Spleen (tissue), 11 donors: ENCODE measurements around the gene MEA1. TPM values are rescaled to one million over a fixed set of nuclear protein-coding genes. Genes with fewer than 3 reads are reported as not detected.

ENCODE experiments used
- DNase-seq: peaks from one replicate; pipeline ENCODE4 v3.0.0-alpha.2; 2020
- H3K27ac ChIP-seq, 8 donors: fragments of 200-600 bp; sonication (generic) in 7 of 8; 1 replicate in 4 of 8; 2 replicates in 4 of 8; pipeline versions ENCODE4 v1.5.0 to v1.8.0; 2016 to 2021; ENCODE audit warnings: inconsistent platforms in 4 of 8, mild to moderate bottlenecking in 4 of 8, moderate library complexity in 1 of 8
- H3K27me3 ChIP-seq, 7 donors: fragments of 200-600 bp; sonication (generic) in 6 of 7; replicated peaks in 1 of 7; 1 replicate in 4 of 7; 2 replicates in 3 of 7; pipeline versions ENCODE4 v1.5.0 to v1.8.0; 2016 to 2021; ENCODE audit warnings: inconsistent platforms in 3 of 7, mild to moderate bottlenecking in 1 of 7
- H3K36me3 ChIP-seq, 6 donors: fragments of 200-600 bp; sonication (generic) in 5 of 6; 1 replicate in 4 of 6; 2 replicates in 2 of 6; pipeline versions ENCODE4 v1.5.0 to v1.8.0; 2016 to 2021; ENCODE audit warnings: inconsistent platforms in 2 of 6
- H3K4me1 ChIP-seq, 6 donors: fragments of 200-600 bp; sonication (generic) in 5 of 6; 1 replicate in 3 of 6; 2 replicates in 3 of 6; pipeline versions ENCODE4 v1.5.0 to v1.8.0; 2016 to 2021; ENCODE audit warnings: inconsistent platforms in 3 of 6
- H3K4me3 ChIP-seq, 8 donors: fragments of 200-600 bp; sonication (generic) in 7 of 8; 1 replicate in 4 of 8; 2 replicates in 4 of 8; pipeline versions ENCODE4 v1.5.0 to v1.8.0; 2016 to 2021; ENCODE audit warnings: inconsistent platforms in 4 of 8, mild to moderate bottlenecking in 4 of 8, moderate library complexity in 2 of 8
- H3K9me3 ChIP-seq, 8 donors: fragments of 200-600 bp; sonication (generic) in 7 of 8; 1 replicate in 4 of 8; 2 replicates in 4 of 8; pipeline versions ENCODE4 v1.5.0 to v1.8.0; 2016 to 2021; ENCODE audit warnings: inconsistent platforms in 4 of 8
- POLR2A ChIP-seq, 3 donors: fragments of 450-650 bp; IDR thresholded peaks; one replicate each; pipeline ENCODE4 v1.5.1; 2017; ENCODE audit warnings: antibody characterized with exemption in 3 of 3, mild to moderate bottlenecking in 1 of 3
- POLR2AphosphoS5 ChIP-seq, 3 donors: sonication (generic); formaldehyde crosslinking; IDR thresholded peaks; one replicate each; pipeline ENCODE4 v1.5.1; 2017; ENCODE audit warnings: antibody characterized with exemption in 3 of 3
- WGBS, 5 donors: extraction: QIAGEN DNeasy Blood & Tissue Kit in 3 of 5; methylation state at CpG; one replicate each; pipeline versions ENCODE4 v1.1.5 to v1.1.7; 2013 to 2018; 5-methylcytosine and 5-hydroxymethylcytosine counted together
- intact Hi-C: fragments of 100-400 bp; cut with DNase I; formaldehyde crosslinking; loops from one replicate; pipeline ENCODE4 v1.15.0; 2023; ENCODE audit warnings: low total_unique reads
- polyA plus RNA-seq, 3 donors: library from polyadenylated mRNA; stranded (reverse); fragments of 200-250 nt; gene quantifications; one replicate each; pipeline ENCODE4 v1.2.1, GENCODE V29; 2013
- total RNA-seq, 7 donors: library from RNA; depleted of rRNA in 3 of 7; stranded (reverse); fragments of >200 nt in 3 of 7; fragmentation: NEBNext Ultra II Directional in 4 of 7; extraction: Animal tissue kit (Norgen Biotek cat#: 25700) in 4 of 7; gene quantifications; one replicate each; pipeline versions ENCODE4 v1.1.0 to v1.2.1, GENCODE V29; 2016 to 2021
- TF ChIP-seq, protein P1 (sequence below), 11 experiments: fragments of 200-600 bp in 7 of 11; fragments of 450-650 bp in 4 of 11; sonication (generic) in 4 of 11; IDR thresholded peaks in 8 of 11; conservative IDR thresholded peaks in 3 of 11; 1 replicate in 7 of 11; 2 replicates in 4 of 11; pipeline versions ENCODE4 v1.4.0 to v1.8.0; 2016 to 2021; ENCODE audit warnings: antibody characterized with exemption in 11 of 11, inconsistent platforms in 4 of 11, mild to moderate bottlenecking in 1 of 11
- donor health status: healthy with polysubstance abuse.
- donor health status: DM: no; HTN: no; CAD: no; lungs with moderate emphysema.
- donor health status: DM: no; HTN: no; CAD: no.
- donor health status: Bipolar disorder and iron deficiency.
- donor health status: healthy.
- donor health status: DM: no; HTN: no; CAD: no.
- donor health status: DM: yes; HTN: yes; CAD: no.

MEA1 gene
- total and polyA plus RNA-seq, 10 donors: 33.3 to 89.4 (median 43.4) TPM

- peak in 1 of 3 donors; percentile 55 for TF ChIP-seq POLR2AphosphoS5 (IDR thresholded peaks at IDR 0.05)
- TF ChIP-seq POLR2A (IDR thresholded peaks at IDR 0.05): no peak
- WGBS, 5 donors: 88 to 99% (median 91%) methylated on average over 9 of the region's 9 CpGs
- no peak for DNase-seq
- H3K4me1 ChIP-seq: no peaks in the 10 kb centered on the region
- peaks cover 0 to 98% (median 78%) of the 10 kb centered on the region in 6 donors for H3K36me3 ChIP-seq
- no peak overlapping the region for H3K27ac ChIP-seq
- intact Hi-C loops: no loop called here
- no peak overlapping the region for H3K4me3 ChIP-seq
- no peaks in the 10 kb centered on the region for H3K9me3 ChIP-seq
- no peaks in the 10 kb centered on the region for H3K27me3 ChIP-seq
These were observed 25.0 kb upstream of the MEA1 start for GRCh38 chr6:43038727-43039126.

DNA sequence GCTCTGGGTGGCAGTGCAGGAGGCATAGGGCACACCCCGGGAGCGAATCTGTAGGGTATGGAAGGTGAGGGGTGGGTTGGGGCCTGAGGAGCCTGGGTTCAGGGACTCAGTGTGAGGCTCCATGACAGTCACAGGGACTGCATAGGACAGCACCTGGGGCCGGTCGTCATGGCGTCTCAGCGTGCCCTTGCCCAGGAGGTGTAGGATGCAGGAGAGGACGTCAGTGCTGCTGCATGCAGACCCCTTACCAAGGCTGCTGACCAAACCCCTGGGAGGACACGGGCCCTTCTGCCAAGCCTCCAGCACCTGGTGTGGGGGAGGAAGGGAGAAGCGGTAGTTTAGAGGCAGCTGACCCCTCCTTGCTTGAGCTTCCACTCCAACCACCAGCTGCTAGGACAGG is 24.0 kb upstream of the MEA1 start:
- Histone ChIP-seq H3K27me3 (no peaks in the 10 kb centered on the region), H3K27ac (no peak overlapping the region), H3K4me1 (no peaks in the 10 kb centered on the region), H3K36me3 (peaks cover 0 to 98% (median 74%) of the 10 kb centered on the region in 6 donors), H3K4me3 (no peak overlapping the region), H3K9me3 (no peaks in the 10 kb centered on the region)
- WGBS, 5 donors: 71 to 92% (median 90%) methylated on average over 5 to 9 of the region's 9 CpGs
- peak in 1 of 3 donors; percentile 9 for TF ChIP-seq POLR2AphosphoS5 (IDR thresholded peaks at IDR 0.05)
- TF ChIP-seq POLR2A (IDR thresholded peaks at IDR 0.05): no peak
- DNase-seq: no peak
- intact Hi-C loops: no loop called here

- no peaks in the 10 kb centered on the region for H3K9me3 ChIP-seq
- H3K27ac ChIP-seq: no peak overlapping the region
- intact Hi-C loops: no loop called here
- no peak for TF ChIP-seq POLR2A (IDR thresholded peaks at IDR 0.05)
- TF ChIP-seq POLR2AphosphoS5 (IDR thresholded peaks at IDR 0.05): no peak
- TF ChIP-seq, protein P1, sequence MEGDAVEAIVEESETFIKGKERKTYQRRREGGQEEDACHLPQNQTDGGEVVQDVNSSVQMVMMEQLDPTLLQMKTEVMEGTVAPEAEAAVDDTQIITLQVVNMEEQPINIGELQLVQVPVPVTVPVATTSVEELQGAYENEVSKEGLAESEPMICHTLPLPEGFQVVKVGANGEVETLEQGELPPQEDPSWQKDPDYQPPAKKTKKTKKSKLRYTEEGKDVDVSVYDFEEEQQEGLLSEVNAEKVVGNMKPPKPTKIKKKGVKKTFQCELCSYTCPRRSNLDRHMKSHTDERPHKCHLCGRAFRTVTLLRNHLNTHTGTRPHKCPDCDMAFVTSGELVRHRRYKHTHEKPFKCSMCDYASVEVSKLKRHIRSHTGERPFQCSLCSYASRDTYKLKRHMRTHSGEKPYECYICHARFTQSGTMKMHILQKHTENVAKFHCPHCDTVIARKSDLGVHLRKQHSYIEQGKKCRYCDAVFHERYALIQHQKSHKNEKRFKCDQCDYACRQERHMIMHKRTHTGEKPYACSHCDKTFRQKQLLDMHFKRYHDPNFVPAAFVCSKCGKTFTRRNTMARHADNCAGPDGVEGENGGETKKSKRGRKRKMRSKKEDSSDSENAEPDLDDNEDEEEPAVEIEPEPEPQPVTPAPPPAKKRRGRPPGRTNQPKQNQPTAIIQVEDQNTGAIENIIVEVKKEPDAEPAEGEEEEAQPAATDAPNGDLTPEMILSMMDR (IDR thresholded peaks at IDR 0.05 in 8 of 11, conservative IDR thresholded peaks at IDR 0.05 in 3 of 11): no peak
- no peak for DNase-seq
- H3K4me3 ChIP-seq: no peak overlapping the region
- H3K36me3 ChIP-seq: peaks cover 0 to 98% (median 74%) of the 10 kb centered on the region in 6 donors
- H3K4me1 ChIP-seq: no peaks in the 10 kb centered on the region
- WGBS, 5 donors: 84 to 94% (median 90%) methylated on average over 4 to 5 of the region's 5 CpGs
- H3K27me3 ChIP-seq: no peaks in the 10 kb centered on the region
These were observed 23.5 kb upstream of the MEA1 start for GRCh38 chr6:43037197-43037596.

GRCh38 chr6:43036712-43037111 is 23.0 kb upstream of the MEA1 start:
- intact Hi-C loops: no loop called here
- no peak for DNase-seq
- H3K4me1 ChIP-seq: no peaks in the 10 kb centered on the region
- H3K4me3 ChIP-seq: no peak overlapping the region
- H3K27ac ChIP-seq: no peak overlapping the region
- 92 to 96% (median 94%) methylated on average over 9 of the region's 9 CpGs for WGBS, 5 donors
- H3K9me3 ChIP-seq: no peaks in the 10 kb centered on the region
- peaks cover 0 to 100% (median 73%) of the 10 kb centered on the region in 6 donors for H3K36me3 ChIP-seq
- TF ChIP-seq, protein P1 (IDR thresholded peaks at IDR 0.05 in 8 of 11, conservative IDR thresholded peaks at IDR 0.05 in 3 of 11): no peak
- TF ChIP-seq POLR2AphosphoS5 (IDR thresholded peaks at IDR 0.05): no peak
- no peak for TF ChIP-seq POLR2A (IDR thresholded peaks at IDR 0.05)
- H3K27me3 ChIP-seq: no peaks in the 10 kb centered on the region

DNA sequence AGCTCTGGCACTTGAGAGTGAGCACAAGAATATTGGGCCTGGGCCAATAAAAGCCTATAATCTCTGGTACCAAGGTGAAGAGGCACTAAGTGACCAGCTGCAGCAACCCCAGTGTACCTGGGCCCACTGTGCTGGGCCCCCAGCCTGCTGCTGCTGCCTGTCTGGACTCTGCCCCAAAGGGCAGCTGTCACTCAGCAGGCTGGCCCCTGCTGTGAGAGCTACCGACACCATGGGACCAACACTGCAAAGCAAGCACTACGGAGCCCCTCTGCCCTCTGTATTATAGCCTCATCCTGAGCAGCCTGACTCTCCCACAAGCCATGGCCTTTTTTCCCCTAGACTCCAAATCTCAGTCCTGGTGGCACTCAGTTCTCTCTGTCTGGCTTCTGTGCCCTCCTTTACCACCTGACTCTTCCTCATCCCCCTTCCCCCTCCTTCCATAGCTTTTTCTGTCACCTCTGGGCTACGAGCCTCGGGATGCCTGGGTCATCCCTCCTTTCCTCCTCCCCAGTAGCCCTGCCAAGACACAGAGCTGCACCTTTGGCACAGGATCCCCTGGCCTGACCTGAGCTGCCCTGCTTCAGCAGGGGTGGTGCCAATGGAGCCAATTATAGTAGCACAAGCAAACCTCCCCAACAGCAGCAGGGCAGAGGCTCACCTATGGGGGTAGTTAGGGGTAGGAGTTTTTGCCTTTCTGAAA is 21.9 kb upstream of the MEA1 start:
- TF ChIP-seq POLR2A (IDR thresholded peaks at IDR 0.05): no peak
- peak in 2 of 3 donors; percentile 22 to 28 for TF ChIP-seq POLR2AphosphoS5 (IDR thresholded peaks at IDR 0.05)
- H3K27me3 ChIP-seq: no peaks in the 10 kb centered on the region
- no peaks in the 10 kb centered on the region for H3K4me1 ChIP-seq
- WGBS, 5 donors: 84 to 98% (median 89%) methylated on average over 4 of the region's 4 CpGs
- no peak for DNase-seq
- no peak overlapping the region for H3K4me3 ChIP-seq
- H3K36me3 ChIP-seq: peaks cover 0 to 100% (median 74%) of the 10 kb centered on the region in 6 donors
- intact Hi-C loops: no loop called here
- no peak overlapping the region for H3K27ac ChIP-seq
- H3K9me3 ChIP-seq: no peaks in the 10 kb centered on the region
